ENCODE measurements around the gene IQGAP3.

- TF ChIP-seq CTCF (IDR thresholded peaks at IDR 0.05; ENCODE audit: poor library complexity) (no peak), EZH2phosphoT487 (IDR thresholded peaks at IDR 0.05; ENCODE audit: low read depth, severe bottlenecking, unreplicated experiment) (no peak), EZH2 (IDR thresholded peaks at IDR 0.05; ENCODE audit: borderline replicate concordance) (no peak)
Measured at GRCh38 chr1:156475568-156476500, 96.5 kb downstream of the IQGAP3 start.
